G401.6 (cell line): ENCODE data around the gene VPS4A.

Experiments
- FAIRE-seq: peaks from 2 replicates; lab custom pipeline; 2012; peaks lifted over from hg19 to GRCh38; lab: Jason Lieb, UNC

Gene VPS4A

DNA sequence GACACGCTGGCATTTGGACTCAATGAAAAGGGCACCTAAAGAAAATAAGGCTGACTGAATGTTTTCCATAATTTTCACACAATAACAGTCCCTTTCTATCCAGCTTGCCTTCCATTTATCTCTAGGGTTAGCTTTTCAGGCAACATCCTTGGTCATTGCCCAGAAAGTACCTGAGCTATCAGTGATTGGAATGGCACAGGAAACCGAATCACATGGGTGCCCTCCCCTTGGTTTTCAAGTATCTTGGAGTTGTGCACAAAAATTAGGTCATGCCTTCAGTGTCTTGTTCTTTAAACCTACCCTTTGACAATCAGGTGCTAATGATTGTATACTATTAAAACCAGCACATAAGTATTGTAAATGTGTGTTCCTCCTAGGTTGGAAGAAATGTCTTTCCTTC is 3.3 kb upstream of the VPS4A start:
- no peak for FAIRE-seq

DNA sequence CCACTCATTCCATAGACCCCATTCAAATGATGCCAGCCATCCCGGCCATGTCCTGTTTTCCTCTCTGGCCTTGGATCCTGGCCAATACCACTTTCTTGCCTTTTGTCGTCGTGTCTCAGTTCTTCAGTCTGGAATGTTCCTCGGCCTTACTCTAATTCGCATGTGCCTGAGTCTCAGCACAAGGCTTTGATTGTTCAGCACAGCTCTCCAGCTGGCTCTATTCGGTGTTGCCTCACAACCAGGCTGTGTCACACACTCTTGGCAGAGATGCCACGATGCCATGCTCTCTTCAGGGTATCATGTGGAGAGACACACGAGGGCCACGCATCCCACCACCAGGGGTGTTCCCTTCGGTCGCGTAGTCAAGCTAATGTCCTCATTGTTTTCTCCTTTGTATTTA is 1.8 kb upstream of the VPS4A start:
- FAIRE-seq, result no peak

DNA sequence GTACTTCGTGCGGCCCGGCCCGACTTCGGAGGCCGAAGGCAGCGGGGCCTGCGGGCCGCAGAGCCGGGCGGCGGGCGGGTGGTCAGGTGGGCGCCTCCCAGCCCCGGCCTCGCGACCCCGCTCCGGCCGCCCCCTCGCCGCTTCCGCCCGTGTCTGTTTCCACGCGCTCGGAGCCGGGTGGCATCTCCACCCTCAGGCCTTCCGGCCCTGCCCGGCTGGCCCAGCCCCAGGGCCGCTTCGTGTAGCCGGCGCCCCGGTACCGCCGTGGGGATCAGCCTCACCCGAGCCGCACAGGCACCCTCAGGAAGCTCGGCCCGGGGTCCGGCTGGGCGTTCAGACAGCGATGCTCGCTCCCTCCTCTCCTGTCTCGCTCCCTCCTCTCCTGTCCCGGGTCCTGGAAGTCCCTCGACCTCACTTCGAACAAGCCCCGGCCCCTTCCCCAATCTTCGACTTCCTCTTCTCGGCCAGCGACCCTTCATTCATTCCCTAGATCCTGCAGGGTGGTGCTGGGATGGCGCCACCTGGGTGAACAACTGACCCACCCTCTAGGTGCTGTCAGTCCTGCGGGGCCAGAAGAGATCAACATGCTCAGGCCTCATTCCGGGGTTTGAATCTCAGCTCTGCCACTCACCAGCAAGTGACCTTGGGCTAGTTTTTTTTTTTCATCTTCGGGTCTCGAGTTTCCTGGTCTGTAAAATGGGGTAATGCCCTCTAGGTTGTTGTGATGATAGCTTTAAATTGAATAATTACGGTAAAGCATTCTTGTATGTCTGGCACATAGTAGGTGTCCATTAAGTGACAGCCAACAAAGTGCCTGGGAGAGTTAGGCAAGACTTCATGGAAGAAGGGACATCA is 610 bp downstream of the VPS4A start:
- no peak for FAIRE-seq

DNA sequence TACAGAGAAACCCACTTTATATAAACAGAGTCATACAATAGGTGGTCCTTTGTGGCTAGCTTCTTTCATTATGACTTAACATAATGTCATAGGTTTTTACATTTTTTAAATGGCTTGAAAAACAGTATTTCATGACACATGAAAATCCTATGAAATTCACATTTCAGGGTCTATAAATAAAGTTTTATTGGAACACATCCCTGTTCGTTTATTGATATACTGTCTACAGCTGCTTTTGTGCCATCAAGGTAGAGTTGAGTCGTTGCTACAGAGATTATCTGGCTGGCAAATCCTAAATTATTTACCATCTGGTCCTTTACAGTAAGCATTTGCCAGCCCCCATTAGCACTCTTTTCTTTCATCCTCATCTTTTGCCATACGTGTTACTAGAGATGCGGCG is 2.3 kb downstream of the VPS4A start:
- FAIRE-seq, result no peak

DNA sequence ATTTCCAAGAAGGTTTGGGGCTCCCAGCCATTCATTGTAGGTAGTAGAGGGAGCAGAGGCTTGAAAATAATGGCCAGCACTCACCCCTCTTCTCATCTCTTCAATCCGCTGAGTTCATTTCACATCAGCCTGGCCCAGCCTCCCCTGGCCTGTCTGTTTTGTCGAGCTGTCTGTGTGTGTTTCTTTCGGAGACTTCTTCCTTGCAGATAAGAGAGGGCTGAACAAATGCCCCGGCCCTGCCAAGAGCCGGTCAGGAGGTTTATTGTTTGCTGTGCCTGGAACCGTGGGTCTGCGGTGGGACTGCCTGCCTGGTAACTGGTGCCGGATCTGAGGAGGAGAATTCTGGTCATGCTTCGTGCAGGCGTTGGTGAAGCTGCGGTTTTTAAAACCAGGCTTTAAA is 3.4 kb downstream of the VPS4A start:
- no peak for FAIRE-seq

DNA sequence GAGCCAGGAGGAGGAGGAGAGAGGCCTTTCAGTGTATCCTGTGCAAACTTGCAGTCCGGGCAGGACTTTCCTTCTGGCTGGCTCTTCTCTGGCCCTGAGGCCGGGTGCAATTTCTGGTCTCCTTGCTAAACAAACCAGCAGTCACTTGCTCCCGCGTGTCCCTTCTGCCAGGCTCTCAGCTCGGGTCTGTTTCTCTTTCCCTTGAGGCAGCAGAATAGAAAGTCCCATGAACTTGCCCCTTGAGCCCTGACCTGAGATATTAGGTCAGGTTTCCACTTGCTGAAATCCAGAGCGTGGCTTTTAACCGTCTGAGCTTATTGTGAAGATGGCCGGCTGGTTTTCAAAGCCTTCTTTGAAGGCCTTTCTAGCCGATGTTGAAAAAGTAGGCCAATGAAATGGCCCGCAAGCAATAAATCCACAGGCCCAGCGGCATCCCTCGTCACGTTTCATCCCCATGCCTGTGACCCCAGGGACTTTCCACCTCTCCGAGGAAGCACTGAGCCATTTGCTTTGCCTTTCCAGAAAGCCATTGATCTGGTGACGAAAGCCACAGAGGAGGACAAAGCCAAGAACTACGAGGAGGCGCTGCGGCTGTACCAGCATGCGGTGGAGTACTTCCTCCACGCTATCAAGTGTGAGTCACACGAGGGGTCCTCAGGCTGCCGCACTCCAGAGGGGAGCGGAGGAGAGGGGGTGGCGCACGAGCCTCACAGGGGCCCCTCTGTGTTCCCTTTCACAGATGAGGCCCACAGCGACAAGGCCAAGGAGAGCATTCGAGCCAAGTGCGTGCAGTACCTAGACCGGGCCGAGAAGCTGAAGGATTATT is 4.5 kb downstream of the VPS4A start:
- no peak for FAIRE-seq

DNA sequence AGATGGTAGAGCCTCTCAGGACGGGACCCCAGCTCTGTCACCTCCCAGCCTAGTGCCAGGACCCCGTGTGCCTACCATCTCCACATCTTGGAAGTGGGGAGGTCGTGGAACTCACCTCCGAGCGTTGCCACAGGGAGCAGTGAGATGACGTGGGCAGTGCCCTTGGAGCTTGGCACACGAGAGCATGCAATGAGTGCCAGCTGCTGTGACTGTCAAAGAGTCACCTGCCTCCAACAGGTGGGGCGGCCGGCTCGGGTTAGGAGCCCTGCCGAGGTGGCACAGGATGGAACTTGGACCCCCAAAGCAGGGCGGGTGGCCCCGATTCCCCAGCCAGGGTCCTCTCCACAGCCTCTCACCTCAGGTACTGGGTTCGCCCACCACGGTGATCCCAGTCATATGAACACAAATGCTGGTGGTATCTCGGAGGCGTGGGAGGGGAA is 5.5 kb downstream of the VPS4A start:
- FAIRE-seq, result no peak

DNA sequence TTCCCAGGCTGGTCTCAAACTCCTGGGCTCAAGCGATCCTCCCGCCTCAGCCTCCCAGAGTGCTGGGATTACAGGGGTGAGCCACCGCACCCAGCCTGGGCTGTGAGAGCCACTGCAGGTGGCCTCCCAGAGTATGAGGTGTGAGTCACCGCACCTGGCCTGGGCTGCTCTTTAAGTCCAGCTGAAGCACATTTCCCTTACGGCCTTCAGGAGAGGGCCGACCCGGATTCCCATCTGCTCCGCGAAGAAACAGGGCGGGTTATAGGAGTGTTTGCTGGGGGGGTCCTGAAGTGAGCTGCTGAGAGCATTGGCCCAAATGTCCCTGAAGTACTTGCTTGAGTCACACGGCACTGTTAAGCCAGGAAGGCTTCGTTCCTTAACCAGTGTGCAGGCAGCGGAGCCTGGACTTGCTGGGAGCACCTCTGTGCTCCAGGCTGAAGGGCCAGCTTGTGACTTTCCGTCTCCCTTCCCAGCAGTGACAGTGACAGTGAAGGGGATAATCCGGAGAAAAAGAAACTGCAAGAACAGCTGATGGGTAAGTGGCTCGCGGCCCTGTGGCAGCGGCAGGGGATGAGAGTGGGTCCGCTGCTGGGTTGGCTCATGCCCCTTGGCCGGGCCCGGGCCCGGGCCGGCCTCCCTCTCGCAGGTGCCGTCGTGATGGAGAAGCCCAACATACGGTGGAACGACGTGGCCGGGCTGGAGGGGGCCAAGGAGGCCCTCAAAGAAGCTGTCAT is 7.2 kb downstream of the VPS4A start:
- no peak for FAIRE-seq

DNA sequence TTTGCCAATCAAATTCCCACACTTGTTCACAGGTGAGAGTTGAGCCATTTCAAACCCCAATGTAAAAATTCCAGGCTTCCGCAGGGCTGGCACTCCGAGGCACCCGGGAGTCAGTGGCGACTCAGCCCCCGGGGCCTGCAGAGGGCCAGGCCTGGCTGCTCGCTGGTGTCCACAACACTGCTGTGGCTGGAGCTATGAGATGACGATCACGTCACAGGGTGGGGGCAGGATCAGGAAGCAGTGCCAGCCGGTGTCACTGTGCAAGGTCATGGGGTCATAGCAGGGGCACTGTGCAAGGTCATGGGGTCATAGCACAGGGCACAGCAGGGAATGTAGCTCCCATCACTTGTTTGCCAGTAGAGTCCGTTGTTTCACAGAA is 7.8 kb downstream of the VPS4A start:
- no peak for FAIRE-seq

DNA sequence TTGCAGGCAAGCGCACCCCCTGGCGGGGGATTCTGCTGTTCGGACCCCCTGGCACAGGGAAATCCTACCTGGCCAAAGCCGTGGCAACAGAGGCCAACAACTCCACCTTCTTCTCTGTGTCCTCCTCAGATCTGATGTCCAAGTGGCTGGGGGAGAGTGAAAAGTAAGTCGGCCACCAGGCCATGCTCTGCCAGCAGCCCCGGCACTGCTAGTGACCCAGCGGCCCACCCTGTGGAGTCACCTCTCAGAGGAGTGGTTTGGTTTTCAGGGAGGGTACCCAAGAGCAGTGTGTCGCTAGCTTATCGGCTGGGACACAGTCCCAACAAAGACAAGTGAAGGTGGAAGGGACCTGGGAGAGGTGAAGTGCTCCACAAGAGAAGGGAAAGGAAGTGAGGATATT is 8.2 kb downstream of the VPS4A start:
- no peak for FAIRE-seq

DNA sequence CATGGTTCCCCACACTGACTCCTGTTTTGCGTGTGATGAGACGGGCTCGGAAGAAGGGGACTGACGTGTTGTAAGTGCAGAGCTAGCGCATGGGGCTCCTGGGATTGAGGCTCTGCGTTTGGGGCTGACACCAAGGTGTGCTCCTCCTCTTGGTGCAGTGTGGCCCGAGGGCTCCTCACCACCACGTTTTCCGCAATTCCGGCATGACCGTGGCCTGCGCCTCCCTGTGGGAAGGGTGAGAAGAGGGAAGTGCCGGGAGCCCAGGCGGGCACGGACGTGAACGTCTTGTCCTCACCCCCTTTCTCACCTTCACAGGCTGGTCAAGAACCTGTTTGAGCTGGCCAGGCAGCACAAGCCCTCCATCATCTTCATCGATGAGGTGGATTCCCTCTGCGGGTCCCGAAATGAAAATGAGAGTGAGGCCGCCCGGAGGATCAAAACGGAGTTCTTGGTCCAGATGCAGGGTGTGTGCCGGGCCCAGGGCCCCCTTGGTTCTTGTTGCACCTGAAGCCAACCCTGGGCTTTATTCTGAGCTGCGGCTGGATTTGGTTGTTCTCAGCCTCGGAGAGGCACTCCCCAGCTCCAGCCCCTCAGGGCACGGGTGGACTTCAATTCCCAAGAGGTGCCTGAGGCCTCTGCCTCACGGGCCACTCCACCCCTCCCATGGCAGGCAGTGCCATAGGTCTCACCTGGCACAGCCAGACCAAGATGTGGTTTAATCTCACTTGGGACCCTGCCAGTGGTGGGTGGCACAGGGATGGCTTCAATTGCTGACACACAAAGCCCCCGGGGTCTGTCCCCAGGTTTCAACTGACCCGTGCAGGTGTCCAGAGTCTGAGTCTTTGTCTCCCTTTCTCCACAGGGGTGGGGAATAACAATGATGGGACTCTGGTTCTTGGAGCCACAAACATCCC is 8.9 kb downstream of the VPS4A start:
- no peak for FAIRE-seq

DNA sequence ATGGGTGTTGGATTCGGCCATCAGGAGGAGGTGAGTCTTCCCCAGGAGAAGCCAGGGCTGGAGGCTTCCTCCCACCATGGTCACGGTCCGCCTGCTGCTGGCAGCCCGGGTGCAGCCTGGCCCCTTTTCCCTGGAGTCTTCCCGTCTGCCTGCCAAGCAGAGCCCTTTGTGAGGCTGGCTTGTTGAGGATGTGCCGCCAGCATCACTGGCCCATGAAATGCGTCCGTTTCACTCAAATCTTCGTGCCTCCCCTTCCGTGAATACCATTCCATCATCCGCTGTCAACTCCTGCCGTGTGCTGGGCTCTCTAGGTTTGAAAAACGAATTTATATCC is 9.6 kb downstream of the VPS4A start:
- no peak for FAIRE-seq

DNA sequence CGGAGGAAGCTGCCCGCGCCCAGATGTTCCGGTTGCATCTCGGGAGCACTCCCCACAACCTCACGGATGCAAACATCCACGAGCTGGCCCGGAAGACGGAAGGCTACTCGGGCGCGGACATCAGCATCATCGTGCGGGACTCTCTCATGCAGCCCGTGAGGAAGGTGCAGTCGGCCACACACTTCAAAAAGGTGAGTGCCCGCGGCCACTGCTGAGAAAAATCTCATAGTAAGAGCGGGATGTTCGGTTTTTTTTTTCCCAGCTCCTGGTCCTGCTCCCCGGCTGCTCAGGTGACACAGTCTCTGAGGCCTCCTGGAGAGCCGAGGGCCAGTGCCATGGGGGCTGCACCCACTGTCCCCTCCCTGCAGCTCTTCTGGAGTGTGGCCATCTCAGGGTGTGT is 9.9 kb downstream of the VPS4A start:
- no peak for FAIRE-seq

DNA sequence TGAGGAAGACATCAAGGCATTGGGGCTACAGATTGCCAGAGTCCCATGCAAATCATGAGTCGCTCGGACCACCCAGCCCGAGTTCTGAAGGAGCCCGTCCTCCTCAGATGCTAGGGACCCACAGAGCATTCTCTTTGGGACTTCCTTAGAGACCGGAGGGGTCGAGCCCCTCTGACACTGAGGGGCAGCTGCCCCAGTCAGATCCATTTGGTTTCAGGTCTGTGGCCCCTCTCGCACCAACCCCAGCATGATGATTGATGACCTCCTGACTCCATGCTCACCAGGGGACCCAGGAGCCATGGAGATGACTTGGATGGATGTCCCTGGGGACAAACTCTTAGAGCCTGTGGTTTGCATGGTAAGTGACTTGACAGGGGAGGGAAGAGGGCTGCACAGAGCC is 11.2 kb downstream of the VPS4A start:
- no peak for FAIRE-seq

DNA sequence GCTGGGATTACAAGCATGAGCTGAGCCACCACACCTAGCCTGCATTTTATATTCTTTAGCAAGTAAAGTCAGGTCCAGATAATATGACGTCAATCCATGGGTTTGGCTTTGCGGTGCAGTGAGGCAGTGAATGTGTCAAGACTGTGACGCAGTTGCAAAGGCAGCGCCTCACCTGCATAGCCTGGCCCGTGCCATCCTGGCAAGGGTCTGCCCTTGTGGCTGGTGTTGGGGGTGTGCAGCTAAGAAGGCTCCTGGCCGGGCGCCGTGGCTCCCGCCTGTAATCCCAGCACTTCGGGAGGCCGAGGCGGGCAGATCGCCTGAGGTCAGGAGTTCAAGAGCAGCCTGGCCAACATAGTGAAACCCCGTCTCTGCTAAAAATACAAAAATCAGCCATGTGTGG is 12.3 kb downstream of the VPS4A start:
- no peak for FAIRE-seq

DNA sequence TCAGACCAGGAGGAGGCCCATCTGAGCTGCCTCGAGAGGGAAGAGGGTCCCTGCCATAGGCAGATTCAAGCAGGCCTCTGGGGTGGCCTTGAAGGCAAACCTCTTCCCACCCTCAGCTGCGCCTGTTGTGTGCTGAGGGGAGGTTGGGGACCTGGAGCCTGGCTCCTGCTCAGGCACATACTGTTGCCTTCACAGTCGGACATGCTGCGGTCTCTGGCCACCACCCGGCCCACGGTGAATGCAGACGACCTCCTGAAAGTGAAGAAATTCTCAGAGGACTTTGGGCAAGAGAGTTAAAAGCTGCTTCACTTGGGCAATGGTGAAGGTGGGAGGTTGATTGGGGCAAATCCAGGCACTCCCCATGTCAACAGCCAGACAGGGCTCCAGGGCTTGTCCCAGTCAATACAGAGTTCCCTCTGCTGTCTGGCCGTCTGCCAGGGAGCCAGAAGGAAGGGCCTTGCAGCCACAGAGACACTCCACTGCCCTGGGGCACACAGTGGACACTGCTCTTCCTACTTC is 12.9 kb downstream of the VPS4A start:
- FAIRE-seq, result no peak

DNA sequence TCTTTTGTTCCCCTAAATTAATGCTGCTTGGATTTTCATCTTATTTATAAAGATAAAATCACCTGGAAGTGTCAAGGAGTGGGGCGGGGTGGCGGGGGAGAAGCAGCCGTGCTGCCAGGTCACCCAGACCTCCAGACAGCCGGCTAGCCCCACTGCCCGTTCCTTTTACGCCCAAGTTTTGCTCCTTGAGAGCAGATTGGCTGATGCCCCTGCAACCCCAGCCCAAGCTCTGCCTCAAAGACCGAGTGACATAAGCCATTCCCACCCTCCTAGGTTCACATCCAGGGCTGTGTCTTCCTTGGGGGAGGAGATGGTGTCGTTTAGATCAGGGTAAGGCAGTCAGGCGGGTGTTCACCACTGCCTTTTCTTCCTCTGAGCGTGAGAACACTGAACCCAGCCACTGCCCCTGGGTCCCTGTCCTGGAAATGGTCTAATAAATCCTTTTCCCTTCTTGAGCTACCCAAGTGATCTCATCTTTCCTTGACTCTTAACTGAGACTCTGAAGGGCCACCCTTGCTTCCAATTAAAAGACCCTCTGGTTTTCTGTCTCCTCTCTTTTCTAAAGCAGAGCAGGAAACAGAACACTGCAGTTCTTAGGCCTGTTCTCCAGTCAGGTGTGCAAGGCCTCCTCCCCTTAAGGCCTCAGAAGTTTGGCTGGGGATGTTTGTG is 13.6 kb downstream of the VPS4A start:
- no peak for FAIRE-seq

DNA sequence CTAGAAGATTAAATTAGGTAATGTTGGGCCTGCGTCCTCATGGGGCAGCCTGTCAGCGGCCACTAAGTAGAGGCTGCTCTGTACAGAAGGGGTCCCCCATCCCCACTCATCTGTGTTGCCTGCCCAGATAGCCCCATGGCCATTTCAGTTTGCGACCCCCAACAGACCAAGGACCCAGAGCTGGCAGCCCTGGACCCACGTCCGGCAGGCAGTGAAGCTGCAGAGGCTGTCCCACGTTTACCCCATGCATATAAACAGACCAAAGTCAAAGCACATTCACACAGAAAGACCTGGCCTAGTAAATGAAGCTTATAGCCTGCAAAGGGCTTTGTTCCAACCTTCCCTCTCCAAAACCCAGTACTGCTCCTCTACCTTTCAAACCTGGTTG is 14.6 kb downstream of the VPS4A start:
- no peak for FAIRE-seq

DNA sequence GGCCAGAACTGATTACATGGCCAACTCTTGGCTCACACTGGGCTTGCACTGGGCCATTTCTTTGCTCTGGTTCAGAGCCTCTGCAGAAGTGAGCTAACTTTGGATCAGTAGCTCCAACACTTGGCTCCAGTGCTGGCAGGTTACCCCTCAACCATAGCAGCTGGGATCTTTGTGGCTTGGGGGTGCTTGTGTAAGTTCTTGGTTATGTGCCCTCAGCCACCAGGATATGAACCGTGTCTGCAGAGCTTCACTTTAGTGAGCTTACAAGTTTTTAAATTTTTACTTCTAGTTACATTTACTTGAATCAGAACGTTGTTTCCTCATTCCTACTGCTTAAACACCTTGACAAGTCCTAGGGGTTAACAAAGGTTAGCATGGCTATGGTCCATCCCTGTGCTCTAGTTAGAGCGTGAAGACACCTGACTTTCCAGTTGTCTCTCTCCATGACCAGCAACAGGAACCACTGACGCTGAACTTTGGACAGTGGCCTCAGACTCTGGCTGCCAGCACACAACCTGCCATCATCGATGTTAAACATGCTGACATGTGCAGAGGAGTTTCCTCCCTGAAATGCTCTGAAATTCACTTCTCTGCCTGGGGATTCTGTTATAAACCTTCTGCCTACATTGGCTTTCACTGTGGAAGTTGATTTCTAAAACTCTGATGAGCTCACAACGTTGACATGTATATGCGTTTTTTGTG is 15.2 kb downstream of the VPS4A start:
- no peak for FAIRE-seq

DNA sequence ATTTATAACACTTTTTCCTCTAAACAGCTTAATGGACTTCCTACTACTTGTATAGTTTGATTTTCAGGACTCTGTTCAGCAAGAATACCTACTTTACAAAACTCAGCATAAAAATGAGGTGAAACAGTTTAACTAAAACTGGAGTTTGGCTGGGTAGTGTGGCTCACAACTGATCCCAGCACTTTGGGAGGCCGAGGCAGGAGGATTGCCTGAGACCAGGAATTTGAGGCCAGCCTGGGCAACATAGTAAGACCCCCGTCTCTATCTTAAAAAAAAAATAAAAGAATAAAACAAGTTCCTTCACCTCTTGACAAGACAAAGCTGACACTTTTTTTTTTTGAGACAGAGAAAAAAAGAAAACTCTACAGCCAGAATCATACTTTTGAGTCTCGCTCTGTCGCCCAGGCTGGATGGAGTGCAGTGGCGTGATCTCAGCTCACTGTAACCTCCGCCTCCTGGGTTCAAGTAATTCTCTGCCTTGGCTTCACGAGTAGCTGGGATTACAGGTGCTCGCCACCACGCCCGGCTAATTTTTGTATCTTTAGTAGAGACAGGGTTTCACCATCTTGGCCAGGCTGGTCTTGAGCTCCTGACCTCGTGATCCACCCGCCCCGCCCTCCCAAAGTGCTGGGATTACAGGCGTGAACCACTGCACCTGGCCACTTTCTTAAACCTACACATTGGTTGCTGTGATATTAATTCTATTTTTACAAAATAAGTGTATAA is 16.6 kb downstream of the VPS4A start:
- FAIRE-seq, result no peak
